NCI-H774 (cell line): Measurements from ENCODE around the gene PIGL.

ENCODE experiments used
- DNase-seq: peaks from one replicate; lab custom pipeline; 2025; lab: John Stamatoyannopoulos, UW

PIGL gene

GRCh38 chr17:16353317-16354174, 136.5 kb downstream of the PIGL start, which contains the start of gene CENPV:
CENPV (minus strand) TSS chr17:16353469; CDS start chr17:16353436, 33 bp downstream.
- peak; percentile 38 for DNase-seq

DNA sequence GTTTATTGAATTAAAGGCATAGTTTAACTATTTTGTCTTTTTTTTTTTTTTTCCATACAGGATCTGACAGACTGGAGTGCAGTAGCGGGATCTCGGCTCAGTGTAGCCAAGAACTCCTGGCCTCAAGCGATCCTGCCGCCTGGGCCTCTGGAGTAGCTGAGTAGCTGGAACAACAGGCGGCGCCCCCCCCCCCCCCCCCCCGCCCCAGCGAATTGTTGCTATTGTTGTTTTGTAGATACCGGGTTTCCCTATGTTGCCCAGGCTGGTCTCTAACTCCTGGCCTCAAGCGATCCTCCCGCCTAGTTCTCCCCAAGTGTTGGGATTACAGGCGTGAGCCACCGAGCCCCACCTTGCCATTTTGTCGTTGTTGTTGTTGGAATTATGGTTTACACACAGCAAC, 137.6 kb downstream of the PIGL start:
- no peak for DNase-seq

DNA sequence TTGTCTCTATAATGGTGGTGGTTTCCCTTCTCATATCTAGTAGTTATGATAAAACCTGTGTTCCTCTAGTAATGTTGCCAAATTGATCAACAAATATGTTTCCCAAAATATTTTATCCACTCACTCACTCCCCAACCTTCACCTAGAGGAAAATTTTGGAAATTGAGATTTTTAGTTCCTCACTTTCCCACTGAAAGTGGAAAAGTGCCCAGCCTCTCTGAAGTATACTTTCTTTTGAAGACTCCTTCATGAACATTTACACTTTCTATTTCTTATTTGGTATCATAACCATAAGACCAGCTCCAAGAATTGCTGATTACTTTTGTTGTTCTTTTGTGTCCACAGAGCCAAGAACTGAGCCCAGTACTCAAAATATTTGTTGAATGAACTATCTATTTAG, 141.4 kb downstream of the PIGL start:
- DNase-seq, result no peak

DNA sequence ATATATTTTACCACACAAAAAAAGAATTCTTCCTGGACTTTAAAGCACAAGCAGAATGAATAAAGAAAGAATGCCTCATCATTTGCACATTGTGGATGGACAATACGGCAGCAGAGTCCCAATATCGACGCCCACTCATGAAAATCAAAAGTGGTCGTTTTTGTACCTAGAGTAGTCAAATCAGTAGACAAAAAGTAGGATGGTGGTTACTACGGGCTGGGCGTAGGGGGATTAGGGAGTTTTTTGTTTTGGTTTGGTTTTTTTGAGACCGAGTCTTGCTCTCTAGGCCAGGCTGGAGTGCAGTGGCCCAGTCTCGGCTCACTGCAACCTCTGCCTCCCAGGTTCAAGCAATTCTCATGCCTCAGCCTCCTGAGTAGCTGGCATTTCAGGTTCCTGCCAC, 144.9 kb downstream of the PIGL start:
- DNase-seq, result no peak

DNA sequence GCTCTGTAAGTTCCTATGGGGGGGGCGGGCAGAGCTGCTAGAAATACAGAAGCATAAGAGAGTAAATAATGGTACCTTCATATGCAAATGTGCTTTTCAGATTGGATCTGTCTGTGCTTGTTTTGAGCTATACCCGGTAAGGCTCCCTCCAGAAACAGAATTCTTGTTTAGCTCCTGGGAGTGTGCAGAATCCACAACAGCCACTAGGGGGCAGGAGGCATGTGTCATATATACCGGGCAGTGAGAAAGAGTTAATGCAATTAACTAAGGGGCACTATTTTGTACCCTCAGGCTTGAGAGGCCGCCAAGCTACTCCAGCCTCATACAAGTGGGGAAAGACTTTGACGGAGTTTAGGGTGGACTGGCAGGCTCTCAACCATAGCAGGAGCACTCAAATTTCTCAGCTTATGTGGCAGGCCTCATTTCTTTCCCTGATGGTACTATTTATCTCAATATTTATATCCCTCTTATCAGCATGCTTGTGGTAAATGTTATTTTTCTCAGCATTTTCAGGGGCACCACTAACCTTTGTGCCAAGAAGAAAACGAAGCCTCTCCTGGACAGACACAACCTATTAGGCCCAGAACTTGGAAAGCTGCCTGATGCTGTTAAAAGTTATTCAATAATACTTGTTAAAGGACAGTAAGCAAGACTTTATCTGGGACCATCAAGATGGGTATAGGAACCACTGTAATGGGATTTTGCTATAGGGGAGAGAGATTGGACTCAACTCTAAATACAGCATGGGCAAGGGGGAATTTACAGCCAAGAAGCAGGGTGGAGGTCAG, 146.9 kb downstream of the PIGL start:
- DNase-seq, result peak; percentile 53

DNA sequence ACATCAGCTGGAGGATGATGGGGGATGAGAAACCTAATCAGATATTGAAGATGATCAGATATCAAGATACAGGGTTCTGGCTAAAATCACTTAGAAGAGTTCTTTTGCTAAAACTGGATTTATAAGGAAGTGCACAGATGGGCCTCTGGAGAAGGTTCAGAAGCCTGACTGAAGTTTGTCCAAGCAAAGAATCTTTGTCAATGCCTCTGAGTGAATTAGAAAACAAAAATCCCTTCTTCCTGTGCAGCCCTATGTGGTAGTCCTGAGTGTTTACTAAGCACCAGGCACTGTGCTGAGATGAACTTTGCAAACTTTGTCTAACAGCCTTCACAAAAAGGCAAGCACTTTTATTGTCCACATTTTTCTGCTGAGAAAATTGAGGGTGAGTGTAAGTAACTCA, 147.6 kb downstream of the PIGL start:
- DNase-seq, result no peak

- no peak for DNase-seq
Observed at GRCh38 chr17:16371742-16372141, 154.7 kb downstream of the PIGL start.

- DNase-seq, result no peak
Observed at GRCh38 chr17:16374146-16374938, 157.3 kb downstream of the PIGL start.
